Measurements from ENCODE around the gene DMRT1.
"Not testable (repeated sequence)": the region's sequence is repeated elsewhere in the genome, so short reads cannot be mapped to it uniquely, and the experiment has no call there.

Gene DMRT1

DNA sequence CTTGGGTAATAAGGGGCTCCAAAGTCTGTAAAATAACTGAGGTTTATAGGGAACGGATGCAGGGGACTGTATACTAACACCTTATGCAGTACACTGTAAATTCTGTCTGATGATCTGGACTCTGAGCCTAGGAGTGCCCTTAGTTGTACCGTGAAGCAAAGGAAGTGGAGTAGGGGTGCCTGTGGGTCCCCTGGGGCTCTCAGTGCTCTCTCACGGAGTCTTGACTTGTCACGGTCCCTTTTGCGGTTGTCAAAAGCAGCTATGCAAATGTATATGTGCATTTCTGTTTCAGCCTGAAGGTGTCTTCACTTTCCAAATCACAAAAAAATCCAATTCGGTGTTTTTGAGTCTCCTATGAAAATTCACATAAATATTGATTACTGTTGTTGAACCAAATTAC, 17.8 kb downstream of the DMRT1 start:
- Histone ChIP-seq H3K4me1 (ENCODE audit: control insufficient read depth in 5 of 5, insufficient read depth in 5 of 5, low read length in 5 of 5) (no peaks in the 10 kb centered on the region), H3K27me3 (ENCODE audit: control insufficient read depth in 5 of 5, insufficient read depth in 4 of 5, low read length in 5 of 5) (peaks cover 0 to 2% (median 0%) of the 10 kb centered on the region in 5 donors), H3K36me3 (ENCODE audit: control insufficient read depth in 5 of 5, insufficient read depth in 5 of 5, low read length in 5 of 5) (no peaks in the 10 kb centered on the region), H3K9ac (ENCODE audit: low read length in 5 of 5) (no peak overlapping the region), H3K4me3 (ENCODE audit: low read depth in 1 of 5, low read length in 5 of 5) (no peak overlapping the region), H3K27ac (ENCODE audit: low read depth, low read length) (no peak overlapping the region), H3K9me3 (ENCODE audit: control insufficient read depth in 5 of 5, low read length in 5 of 5) (no peaks in the 10 kb centered on the region)

DNA sequence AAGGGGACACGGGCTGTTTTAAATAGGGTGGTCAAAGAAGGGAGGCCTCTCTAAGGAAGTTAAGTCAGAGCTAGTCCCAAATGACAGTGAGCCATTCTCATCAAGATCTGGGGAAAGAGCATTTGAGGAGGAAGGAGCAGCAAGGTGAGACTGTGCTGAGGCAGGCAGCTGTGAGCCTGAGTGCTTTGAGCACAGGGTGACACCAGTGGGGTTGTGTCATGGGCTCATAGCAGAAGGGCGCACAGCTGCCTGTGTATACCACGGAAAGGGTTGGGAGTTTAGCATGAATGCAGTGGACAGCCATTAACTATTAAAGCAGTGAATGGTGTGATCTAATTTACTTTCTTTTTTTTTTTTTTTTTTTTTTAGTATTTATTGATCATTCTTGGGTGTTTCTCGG, 19.2 kb downstream of the DMRT1 start:
- Histone ChIP-seq H3K4me1 (ENCODE audit: control insufficient read depth in 5 of 5, insufficient read depth in 5 of 5, low read length in 5 of 5) (no peaks in the 10 kb centered on the region), H3K27ac (ENCODE audit: low read depth, low read length) (no peak overlapping the region), H3K9ac (ENCODE audit: low read length in 5 of 5) (no peak overlapping the region), H3K36me3 (ENCODE audit: control insufficient read depth in 5 of 5, insufficient read depth in 5 of 5, low read length in 5 of 5) (no peaks in the 10 kb centered on the region), H3K4me3 (ENCODE audit: low read depth in 1 of 5, low read length in 5 of 5) (no peak overlapping the region), H3K9me3 (ENCODE audit: control insufficient read depth in 5 of 5, low read length in 5 of 5) (no peaks in the 10 kb centered on the region), H3K27me3 (ENCODE audit: control insufficient read depth in 5 of 5, insufficient read depth in 4 of 5, low read length in 5 of 5) (peaks cover 0 to 2% (median 0%) of the 10 kb centered on the region in 5 donors)

DNA sequence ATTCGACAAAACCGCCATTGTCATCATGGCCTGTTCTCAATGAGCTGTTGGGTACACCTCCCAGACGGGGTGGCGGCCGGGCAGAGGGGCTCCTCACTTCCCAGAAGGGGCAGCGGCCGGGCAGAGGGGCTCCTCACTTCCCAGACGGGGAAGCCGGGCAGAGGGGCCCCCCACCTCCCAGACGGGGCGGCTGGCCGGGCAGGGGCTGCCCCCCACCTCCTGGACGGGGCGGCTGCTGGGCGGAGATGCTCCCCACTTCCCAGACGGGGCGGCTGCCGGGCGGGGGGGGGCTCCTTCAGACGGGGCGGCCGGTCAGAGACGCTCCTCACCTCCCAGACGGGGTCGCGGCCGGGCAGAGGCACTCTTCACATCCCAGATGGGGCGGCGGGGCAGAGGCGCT, 20.0 kb downstream of the DMRT1 start:
- not testable (repeated sequence) for H3K9me3 ChIP-seq (ENCODE audit: control insufficient read depth in 5 of 5, low read length in 5 of 5); H3K27me3 ChIP-seq (ENCODE audit: control insufficient read depth in 5 of 5, insufficient read depth in 4 of 5, low read length in 5 of 5); H3K4me3 ChIP-seq (ENCODE audit: low read depth in 1 of 5, low read length in 5 of 5); H3K36me3 ChIP-seq (ENCODE audit: control insufficient read depth in 5 of 5, insufficient read depth in 5 of 5, low read length in 5 of 5); H3K4me1 ChIP-seq (ENCODE audit: control insufficient read depth in 5 of 5, insufficient read depth in 5 of 5, low read length in 5 of 5); H3K9ac ChIP-seq (ENCODE audit: low read length in 5 of 5); H3K27ac ChIP-seq (ENCODE audit: low read depth, low read length)

DNA sequence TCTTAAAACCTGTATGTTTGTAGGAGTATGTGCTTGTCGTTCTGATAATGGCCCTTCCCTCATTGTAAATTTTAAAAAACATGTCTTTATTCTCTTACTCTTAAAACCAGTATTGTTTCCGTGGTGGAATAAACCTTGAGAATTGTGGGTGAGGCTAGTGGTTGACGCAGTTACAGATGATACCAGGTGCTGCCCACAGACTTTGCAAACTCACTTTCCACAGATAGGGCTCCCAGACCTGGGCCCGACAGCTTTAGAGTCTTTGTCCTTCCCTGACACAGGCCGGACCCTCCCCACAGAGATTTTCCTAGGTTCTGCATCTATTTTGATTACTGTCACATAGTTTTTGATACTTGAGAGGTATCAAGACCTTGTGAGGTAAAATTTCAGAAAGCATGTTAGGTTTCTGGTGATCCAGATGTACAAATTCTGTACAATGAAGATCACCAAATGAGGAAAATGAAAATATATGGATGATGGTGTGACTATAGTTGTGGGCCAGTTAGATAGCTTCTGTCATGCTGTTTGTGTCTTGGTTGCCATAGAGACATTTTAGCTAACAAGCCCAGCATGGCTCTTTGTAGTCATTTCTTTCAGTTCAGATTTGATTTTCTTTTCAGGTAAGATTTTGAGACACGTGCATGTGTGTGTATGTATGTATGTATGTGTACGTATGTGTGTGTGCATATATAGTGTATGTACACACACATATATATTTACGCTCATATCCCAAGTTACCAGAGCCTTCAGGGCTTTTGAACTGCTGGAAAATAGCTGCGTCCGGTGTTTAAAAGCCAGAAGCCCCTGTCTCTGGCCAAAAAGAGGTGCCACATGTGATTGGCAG, 33.8 kb downstream of the DMRT1 start:
- Histone ChIP-seq H3K9ac (ENCODE audit: low read length in 5 of 5) (no peak overlapping the region), H3K27ac (ENCODE audit: low read depth, low read length) (no peak overlapping the region), H3K27me3 (ENCODE audit: control insufficient read depth in 5 of 5, insufficient read depth in 4 of 5, low read length in 5 of 5) (peaks cover 0 to 9% (median 3%) of the 10 kb centered on the region in 5 donors)

DNA sequence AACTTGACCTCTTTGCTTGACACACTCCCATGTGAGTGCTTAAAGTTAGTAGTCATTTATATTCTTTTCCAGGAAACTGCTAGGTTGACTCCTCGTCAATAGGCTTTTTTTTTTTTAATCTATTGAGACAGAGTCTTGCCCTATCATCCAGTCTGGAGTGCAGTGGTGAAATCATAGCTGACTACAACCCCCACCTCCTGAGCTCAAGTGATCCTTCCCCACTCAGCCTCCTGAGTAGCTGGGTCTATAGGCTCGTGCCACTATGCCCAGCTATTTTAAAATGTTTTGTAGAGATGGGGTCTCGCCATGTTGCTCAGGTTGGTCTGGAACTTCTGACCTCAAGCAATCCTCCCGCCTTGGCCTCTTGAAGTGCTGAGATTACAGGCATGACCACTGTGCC, 34.9 kb downstream of the DMRT1 start:
- H3K4me3 ChIP-seq (ENCODE audit: low read depth in 1 of 5, low read length in 5 of 5), result no peak overlapping the region
- H3K4me1 ChIP-seq (ENCODE audit: control insufficient read depth in 5 of 5, insufficient read depth in 5 of 5, low read length in 5 of 5), result peaks cover 0 to 16% (median 0%) of the 10 kb centered on the region in 5 donors

More for the DNA sequence above, 33.8 kb downstream of the DMRT1 start:
- no peaks in the 10 kb centered on the region for H3K9me3 ChIP-seq (ENCODE audit: control insufficient read depth in 5 of 5, low read length in 5 of 5)
- no peak overlapping the region for H3K4me3 ChIP-seq (ENCODE audit: low read depth in 1 of 5, low read length in 5 of 5)
- H3K36me3 ChIP-seq (ENCODE audit: control insufficient read depth in 5 of 5, insufficient read depth in 5 of 5, low read length in 5 of 5), result no peaks in the 10 kb centered on the region
- peaks cover 0 to 16% (median 0%) of the 10 kb centered on the region in 5 donors for H3K4me1 ChIP-seq (ENCODE audit: control insufficient read depth in 5 of 5, insufficient read depth in 5 of 5, low read length in 5 of 5)

DNA sequence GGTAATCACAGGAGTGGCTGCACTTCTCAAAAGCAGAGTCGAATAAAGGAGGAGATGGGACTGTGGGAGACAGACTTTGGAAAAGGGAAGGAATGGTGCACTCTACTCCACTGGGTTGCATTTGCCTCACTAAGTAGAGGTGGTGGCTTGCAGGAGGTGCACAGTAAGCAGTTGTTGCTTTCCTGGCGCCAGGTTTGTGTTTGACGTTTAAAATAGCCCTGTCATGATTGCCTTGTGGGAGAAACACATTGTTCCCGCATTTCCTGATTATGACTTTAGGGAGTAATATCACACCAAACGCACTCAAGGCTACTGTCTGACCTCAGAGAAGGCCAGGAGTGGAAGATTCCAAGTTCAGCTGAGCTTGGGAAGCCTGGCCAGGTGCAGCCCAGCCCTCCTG, 36.7 kb downstream of the DMRT1 start:
- Histone ChIP-seq H3K9me3 (ENCODE audit: control insufficient read depth in 5 of 5, low read length in 5 of 5) (no peaks in the 10 kb centered on the region), H3K36me3 (ENCODE audit: control insufficient read depth in 5 of 5, insufficient read depth in 5 of 5, low read length in 5 of 5) (no peaks in the 10 kb centered on the region), H3K4me3 (ENCODE audit: low read depth in 1 of 5, low read length in 5 of 5) (no peak overlapping the region), H3K9ac (ENCODE audit: low read length in 5 of 5) (no peak overlapping the region), H3K27me3 (ENCODE audit: control insufficient read depth in 5 of 5, insufficient read depth in 4 of 5, low read length in 5 of 5) (peaks cover 0 to 9% (median 3%) of the 10 kb centered on the region in 5 donors), H3K4me1 (ENCODE audit: control insufficient read depth in 5 of 5, insufficient read depth in 5 of 5, low read length in 5 of 5) (peaks cover 0 to 16% (median 0%) of the 10 kb centered on the region in 5 donors), H3K27ac (ENCODE audit: low read depth, low read length) (no peak overlapping the region)

More for the DNA sequence above, 34.9 kb downstream of the DMRT1 start:
- H3K9me3 ChIP-seq (ENCODE audit: control insufficient read depth in 5 of 5, low read length in 5 of 5), result no peaks in the 10 kb centered on the region
- no peak overlapping the region for H3K27ac ChIP-seq (ENCODE audit: low read depth, low read length)
- H3K27me3 ChIP-seq (ENCODE audit: control insufficient read depth in 5 of 5, insufficient read depth in 4 of 5, low read length in 5 of 5), result peaks cover 0 to 9% (median 3%) of the 10 kb centered on the region in 5 donors
- no peak overlapping the region for H3K9ac ChIP-seq (ENCODE audit: low read length in 5 of 5)
- H3K36me3 ChIP-seq (ENCODE audit: control insufficient read depth in 5 of 5, insufficient read depth in 5 of 5, low read length in 5 of 5), result no peaks in the 10 kb centered on the region

DNA sequence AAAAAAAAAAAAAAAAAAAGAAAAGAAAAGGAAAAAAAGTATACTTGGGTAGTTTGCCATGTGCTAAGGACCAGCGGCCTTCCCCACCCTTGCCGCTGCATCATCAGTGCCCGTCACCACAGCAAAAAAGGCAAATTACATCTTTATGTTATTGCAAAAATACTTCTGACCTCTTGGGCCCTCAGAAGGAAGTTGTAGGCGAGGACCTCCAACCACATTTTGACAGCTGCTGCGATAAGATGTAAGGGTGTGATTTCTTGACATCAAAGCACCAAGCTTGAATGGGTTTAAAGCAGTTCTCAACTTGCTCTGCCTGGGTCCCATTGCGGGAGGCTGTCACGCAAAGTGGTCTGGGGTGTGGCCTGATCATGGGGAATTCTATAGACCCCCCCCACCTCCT, 39.2 kb downstream of the DMRT1 start:
- H3K27me3 ChIP-seq (ENCODE audit: control insufficient read depth in 5 of 5, insufficient read depth in 4 of 5, low read length in 5 of 5), result peaks cover 0 to 9% (median 3%) of the 10 kb centered on the region in 5 donors

DNA sequence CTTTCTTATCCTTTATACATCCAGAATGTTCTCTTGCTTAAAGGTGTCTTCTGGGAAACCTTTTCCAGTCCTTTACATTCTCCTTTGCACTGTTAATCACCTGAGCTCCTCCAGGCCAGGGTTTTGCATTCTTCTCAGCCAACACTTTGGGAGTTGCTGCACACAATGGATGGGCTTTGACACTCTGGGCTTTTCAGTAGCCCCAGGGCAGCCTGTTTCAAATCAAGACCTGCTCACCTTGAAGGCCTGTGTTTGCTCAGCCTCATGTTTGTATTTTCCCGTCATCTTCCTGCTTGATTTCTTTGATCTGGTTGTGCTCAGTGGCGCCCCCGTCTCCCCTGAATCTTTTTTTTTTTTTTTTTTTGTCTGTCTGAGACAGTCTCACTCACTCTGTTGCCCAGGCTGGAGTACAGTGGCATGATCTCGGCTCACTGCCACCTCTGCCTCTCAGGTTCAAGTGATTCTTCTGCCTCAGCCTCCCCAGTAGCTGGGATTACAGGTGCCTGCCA, 41.0 kb downstream of the DMRT1 start:
- H3K4me3 ChIP-seq (ENCODE audit: low read depth in 1 of 5, low read length in 5 of 5), result no peak overlapping the region
- peaks cover 0 to 5% (median 3%) of the 10 kb centered on the region in 5 donors for H3K27me3 ChIP-seq (ENCODE audit: control insufficient read depth in 5 of 5, insufficient read depth in 4 of 5, low read length in 5 of 5)
- H3K27ac ChIP-seq (ENCODE audit: low read depth, low read length), result no peak overlapping the region
- H3K36me3 ChIP-seq (ENCODE audit: control insufficient read depth in 5 of 5, insufficient read depth in 5 of 5, low read length in 5 of 5), result no peaks in the 10 kb centered on the region
- no peaks in the 10 kb centered on the region for H3K9me3 ChIP-seq (ENCODE audit: control insufficient read depth in 5 of 5, low read length in 5 of 5)
- H3K9ac ChIP-seq (ENCODE audit: low read length in 5 of 5), result no peak overlapping the region
- peaks cover 0 to 14% (median 0%) of the 10 kb centered on the region in 5 donors for H3K4me1 ChIP-seq (ENCODE audit: control insufficient read depth in 5 of 5, insufficient read depth in 5 of 5, low read length in 5 of 5)

More for the DNA sequence above, 39.2 kb downstream of the DMRT1 start:
- peaks cover 0 to 16% (median 0%) of the 10 kb centered on the region in 5 donors for H3K4me1 ChIP-seq (ENCODE audit: control insufficient read depth in 5 of 5, insufficient read depth in 5 of 5, low read length in 5 of 5)
- H3K4me3 ChIP-seq (ENCODE audit: low read depth in 1 of 5, low read length in 5 of 5), result no peak overlapping the region
- no peak overlapping the region for H3K9ac ChIP-seq (ENCODE audit: low read length in 5 of 5)
- no peak overlapping the region for H3K27ac ChIP-seq (ENCODE audit: low read depth, low read length)
- no peaks in the 10 kb centered on the region for H3K36me3 ChIP-seq (ENCODE audit: control insufficient read depth in 5 of 5, insufficient read depth in 5 of 5, low read length in 5 of 5)
- no peaks in the 10 kb centered on the region for H3K9me3 ChIP-seq (ENCODE audit: control insufficient read depth in 5 of 5, low read length in 5 of 5)

DNA sequence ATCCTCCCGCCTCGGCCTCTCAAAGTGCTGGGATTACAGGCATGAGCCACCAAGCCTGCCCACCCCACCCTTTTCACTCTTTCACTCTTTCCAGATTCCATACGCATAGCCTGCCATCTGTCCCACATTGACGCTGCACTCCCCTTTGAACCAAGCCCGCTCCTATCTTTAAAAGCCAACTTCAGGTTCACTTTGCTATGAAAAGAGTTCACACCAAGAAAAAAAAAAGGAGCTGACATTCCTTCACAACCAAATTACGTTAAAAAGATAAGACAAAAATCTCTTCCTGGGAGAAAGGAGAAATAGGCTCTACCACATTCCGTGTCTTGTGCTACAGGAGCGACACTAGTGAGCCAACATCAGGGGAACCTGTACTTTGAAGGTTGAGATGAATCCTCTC, 41.5 kb downstream of the DMRT1 start:
- Histone ChIP-seq H3K9me3 (ENCODE audit: control insufficient read depth in 5 of 5, low read length in 5 of 5) (no peaks in the 10 kb centered on the region), H3K4me1 (ENCODE audit: control insufficient read depth in 5 of 5, insufficient read depth in 5 of 5, low read length in 5 of 5) (peaks cover 0 to 8% (median 0%) of the 10 kb centered on the region in 5 donors), H3K36me3 (ENCODE audit: control insufficient read depth in 5 of 5, insufficient read depth in 5 of 5, low read length in 5 of 5) (no peaks in the 10 kb centered on the region), H3K9ac (ENCODE audit: low read length in 5 of 5) (no peak overlapping the region), H3K4me3 (ENCODE audit: low read depth in 1 of 5, low read length in 5 of 5) (no peak overlapping the region), H3K27ac (ENCODE audit: low read depth, low read length) (no peak overlapping the region), H3K27me3 (ENCODE audit: control insufficient read depth in 5 of 5, insufficient read depth in 4 of 5, low read length in 5 of 5) (peaks cover 0 to 5% (median 0%) of the 10 kb centered on the region in 5 donors)

DNA sequence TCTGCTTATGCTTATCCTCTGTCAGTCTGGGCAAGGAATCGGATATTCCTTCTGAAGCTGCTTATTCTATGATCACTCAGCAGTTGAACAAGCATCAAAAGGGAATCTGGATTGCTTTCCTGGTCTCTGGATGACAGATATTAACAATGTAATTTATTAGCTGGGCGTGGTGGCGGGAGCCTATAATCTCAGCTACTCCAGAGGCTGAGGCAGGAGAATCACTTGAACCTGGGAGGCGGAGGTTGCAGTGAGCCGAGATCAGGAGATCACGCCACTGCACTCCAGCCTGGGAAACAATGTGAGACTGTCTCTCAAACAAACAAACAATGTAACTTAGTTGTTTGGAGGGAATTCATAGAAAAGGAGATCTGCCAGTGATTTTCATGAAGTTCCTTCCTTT, 45.4 kb downstream of the DMRT1 start:
- Histone ChIP-seq H3K9me3 (ENCODE audit: control insufficient read depth in 5 of 5, low read length in 5 of 5) (no peaks in the 10 kb centered on the region), H3K36me3 (ENCODE audit: control insufficient read depth in 5 of 5, insufficient read depth in 5 of 5, low read length in 5 of 5) (no peaks in the 10 kb centered on the region), H3K9ac (ENCODE audit: low read length in 5 of 5) (no peak overlapping the region), H3K27me3 (ENCODE audit: control insufficient read depth in 5 of 5, insufficient read depth in 4 of 5, low read length in 5 of 5) (peaks cover 0 to 3% (median 0%) of the 10 kb centered on the region in 5 donors), H3K4me1 (ENCODE audit: control insufficient read depth in 5 of 5, insufficient read depth in 5 of 5, low read length in 5 of 5) (no peaks in the 10 kb centered on the region), H3K4me3 (ENCODE audit: low read depth in 1 of 5, low read length in 5 of 5) (no peak overlapping the region), H3K27ac (ENCODE audit: low read depth, low read length) (no peak overlapping the region)

Measured in subcutaneous abdominal adipose tissue (tissue), 5 donors.